Measurements from ENCODE around the gene TRPM2. TPM values are rescaled to one million over a fixed set of nuclear protein-coding genes. Genes with fewer than 3 reads are reported as not detected.

Gene TRPM2
- total RNA-seq, 1 donor from 2014 or later: not detected

- no peak for DNase-seq (ENCODE audit: extremely low spot score, unreplicated experiment)
- H3K27me3 Mint-ChIP-seq (ENCODE audit: unreplicated experiment): peaks cover 10% of the 10 kb centered on the region
- peak overlapping the region; percentile 72 for H3K4me3 Mint-ChIP-seq (ENCODE audit: unreplicated experiment)
- no peaks in the 10 kb centered on the region for H3K36me3 Mint-ChIP-seq (ENCODE audit: unreplicated experiment)
- peak overlapping the region; percentile 10 for H3K27ac Mint-ChIP-seq (ENCODE audit: unreplicated experiment)
- H3K9me3 Mint-ChIP-seq (ENCODE audit: unreplicated experiment): no peaks in the 10 kb centered on the region
- no peak for TF ChIP-seq CTCF (IDR thresholded peaks at IDR 0.05)
- H3K4me1 Mint-ChIP-seq (ENCODE audit: unreplicated experiment): no peaks in the 10 kb centered on the region
Measured at GRCh38 chr21:44485796-44486195, 132.4 kb downstream of the TRPM2 start.

GRCh38 chr21:44486302-44486701 lies 132.9 kb downstream of the TRPM2 start:
- no peaks in the 10 kb centered on the region for H3K4me1 Mint-ChIP-seq (ENCODE audit: unreplicated experiment)
- H3K9me3 Mint-ChIP-seq (ENCODE audit: unreplicated experiment): no peaks in the 10 kb centered on the region
- TF ChIP-seq CTCF (IDR thresholded peaks at IDR 0.05): no peak
- no peak for DNase-seq (ENCODE audit: extremely low spot score, unreplicated experiment)
- no peak overlapping the region for H3K27ac Mint-ChIP-seq (ENCODE audit: unreplicated experiment)
- H3K36me3 Mint-ChIP-seq (ENCODE audit: unreplicated experiment): no peaks in the 10 kb centered on the region
- H3K4me3 Mint-ChIP-seq (ENCODE audit: unreplicated experiment): peak overlapping the region; percentile 72
- H3K27me3 Mint-ChIP-seq (ENCODE audit: unreplicated experiment): peaks cover 10% of the 10 kb centered on the region

- no peak for DNase-seq (ENCODE audit: extremely low spot score, unreplicated experiment)
- Mint-ChIP-seq H3K9me3 (ENCODE audit: unreplicated experiment) (peaks cover 9% of the 10 kb centered on the region), H3K36me3 (ENCODE audit: unreplicated experiment) (peaks cover 3% of the 10 kb centered on the region), H3K4me1 (ENCODE audit: unreplicated experiment) (no peaks in the 10 kb centered on the region), H3K27ac (ENCODE audit: unreplicated experiment) (no peak overlapping the region), H3K4me3 (ENCODE audit: unreplicated experiment) (no peak overlapping the region), H3K27me3 (ENCODE audit: unreplicated experiment) (peaks cover 10% of the 10 kb centered on the region)
- TF ChIP-seq CTCF (IDR thresholded peaks at IDR 0.05): peak; percentile 54
Measured at GRCh38 chr21:44487831-44488230, 134.4 kb downstream of the TRPM2 start.

GRCh38 chr21:44489962-44490361 lies 136.5 kb downstream of the TRPM2 start:
- no peak overlapping the region for H3K4me3 Mint-ChIP-seq (ENCODE audit: unreplicated experiment)
- no peak for TF ChIP-seq CTCF (IDR thresholded peaks at IDR 0.05)
- H3K9me3 Mint-ChIP-seq (ENCODE audit: unreplicated experiment): peaks cover 14% of the 10 kb centered on the region
- no peaks in the 10 kb centered on the region for H3K4me1 Mint-ChIP-seq (ENCODE audit: unreplicated experiment)
- peaks cover 3% of the 10 kb centered on the region for H3K36me3 Mint-ChIP-seq (ENCODE audit: unreplicated experiment)
- H3K27ac Mint-ChIP-seq (ENCODE audit: unreplicated experiment): no peak overlapping the region
- peaks cover 7% of the 10 kb centered on the region for H3K27me3 Mint-ChIP-seq (ENCODE audit: unreplicated experiment)
- DNase-seq (ENCODE audit: extremely low spot score, unreplicated experiment): no peak

GRCh38 chr21:44490405-44490804 lies 137.0 kb downstream of the TRPM2 start:
- Mint-ChIP-seq H3K4me3 (ENCODE audit: unreplicated experiment) (no peak overlapping the region), H3K27ac (ENCODE audit: unreplicated experiment) (no peak overlapping the region), H3K36me3 (ENCODE audit: unreplicated experiment) (peaks cover 3% of the 10 kb centered on the region), H3K27me3 (ENCODE audit: unreplicated experiment) (peaks cover 7% of the 10 kb centered on the region), H3K9me3 (ENCODE audit: unreplicated experiment) (peaks cover 14% of the 10 kb centered on the region), H3K4me1 (ENCODE audit: unreplicated experiment) (no peaks in the 10 kb centered on the region)
- no peak for DNase-seq (ENCODE audit: extremely low spot score, unreplicated experiment)
- no peak for TF ChIP-seq CTCF (IDR thresholded peaks at IDR 0.05)

Data from osteocyte (in vitro differentiated cells).